Retinal pigment epithelial cell (primary cell): Measurements from ENCODE around the gene PIF1.

Experiments used
- DNase-seq: peaks from one replicate; pipeline ENCODE4 v3.0.0-alpha.2; 2010; ENCODE audit warnings: low read depth
- H3K4me3 ChIP-seq: 2 replicates; pipeline ENCODE4 v1.5.1; 2011; ENCODE audit warnings: mild to moderate bottlenecking, low read length, control low read depth, moderate library complexity
- TF ChIP-seq, protein P1 (sequence below): conservative IDR thresholded peaks from 2 replicates; pipeline ENCODE4 v1.5.1; 2011; ENCODE audit warnings: low read depth, low read length, control low read depth, inconsistent platforms

The PIF1 gene

DNA sequence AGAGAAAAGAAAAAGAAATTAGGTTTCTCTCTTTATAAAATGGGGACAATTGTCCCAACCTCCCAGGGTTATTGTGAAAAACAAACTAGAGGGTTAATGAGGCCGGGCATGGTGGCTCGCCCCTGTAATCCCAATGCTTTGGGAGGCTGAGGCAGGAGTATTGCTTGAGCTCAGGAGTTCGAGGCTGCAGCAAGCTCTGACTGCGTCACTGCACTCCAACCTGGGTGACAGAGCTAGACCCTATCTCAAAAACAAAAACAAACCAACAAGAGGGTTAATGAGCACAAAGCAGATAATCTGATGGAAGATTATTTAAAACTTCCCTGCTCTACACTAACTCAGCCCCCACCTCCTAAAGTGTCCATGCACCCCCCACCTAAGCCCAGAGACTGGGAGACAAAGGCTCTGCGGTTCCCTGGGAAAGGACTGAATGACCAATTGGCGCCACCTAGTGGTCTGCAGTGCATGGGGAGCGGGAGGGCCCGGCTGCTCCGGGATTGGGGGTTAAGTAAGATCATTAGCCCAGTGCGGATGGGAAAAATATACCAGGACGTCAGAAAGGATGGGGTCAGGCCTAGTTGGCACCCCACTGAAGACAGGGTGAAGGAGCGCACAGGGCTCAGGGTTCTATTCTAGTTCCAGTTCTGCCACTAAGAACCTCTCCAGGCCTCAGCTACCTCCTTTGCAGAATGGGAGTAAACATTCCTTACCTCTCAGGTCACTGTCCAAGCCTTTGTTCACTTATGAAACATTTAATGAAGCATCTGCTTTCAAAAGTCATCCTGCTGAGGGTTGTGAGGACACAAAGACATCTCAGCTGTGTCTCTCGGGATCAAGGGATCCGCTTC, 15.6 kb downstream of the PIF1 start:
- no peak overlapping the region for H3K4me3 ChIP-seq
- DNase-seq = no peak
- TF ChIP-seq, protein P1, sequence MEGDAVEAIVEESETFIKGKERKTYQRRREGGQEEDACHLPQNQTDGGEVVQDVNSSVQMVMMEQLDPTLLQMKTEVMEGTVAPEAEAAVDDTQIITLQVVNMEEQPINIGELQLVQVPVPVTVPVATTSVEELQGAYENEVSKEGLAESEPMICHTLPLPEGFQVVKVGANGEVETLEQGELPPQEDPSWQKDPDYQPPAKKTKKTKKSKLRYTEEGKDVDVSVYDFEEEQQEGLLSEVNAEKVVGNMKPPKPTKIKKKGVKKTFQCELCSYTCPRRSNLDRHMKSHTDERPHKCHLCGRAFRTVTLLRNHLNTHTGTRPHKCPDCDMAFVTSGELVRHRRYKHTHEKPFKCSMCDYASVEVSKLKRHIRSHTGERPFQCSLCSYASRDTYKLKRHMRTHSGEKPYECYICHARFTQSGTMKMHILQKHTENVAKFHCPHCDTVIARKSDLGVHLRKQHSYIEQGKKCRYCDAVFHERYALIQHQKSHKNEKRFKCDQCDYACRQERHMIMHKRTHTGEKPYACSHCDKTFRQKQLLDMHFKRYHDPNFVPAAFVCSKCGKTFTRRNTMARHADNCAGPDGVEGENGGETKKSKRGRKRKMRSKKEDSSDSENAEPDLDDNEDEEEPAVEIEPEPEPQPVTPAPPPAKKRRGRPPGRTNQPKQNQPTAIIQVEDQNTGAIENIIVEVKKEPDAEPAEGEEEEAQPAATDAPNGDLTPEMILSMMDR = peak; percentile 95

DNA sequence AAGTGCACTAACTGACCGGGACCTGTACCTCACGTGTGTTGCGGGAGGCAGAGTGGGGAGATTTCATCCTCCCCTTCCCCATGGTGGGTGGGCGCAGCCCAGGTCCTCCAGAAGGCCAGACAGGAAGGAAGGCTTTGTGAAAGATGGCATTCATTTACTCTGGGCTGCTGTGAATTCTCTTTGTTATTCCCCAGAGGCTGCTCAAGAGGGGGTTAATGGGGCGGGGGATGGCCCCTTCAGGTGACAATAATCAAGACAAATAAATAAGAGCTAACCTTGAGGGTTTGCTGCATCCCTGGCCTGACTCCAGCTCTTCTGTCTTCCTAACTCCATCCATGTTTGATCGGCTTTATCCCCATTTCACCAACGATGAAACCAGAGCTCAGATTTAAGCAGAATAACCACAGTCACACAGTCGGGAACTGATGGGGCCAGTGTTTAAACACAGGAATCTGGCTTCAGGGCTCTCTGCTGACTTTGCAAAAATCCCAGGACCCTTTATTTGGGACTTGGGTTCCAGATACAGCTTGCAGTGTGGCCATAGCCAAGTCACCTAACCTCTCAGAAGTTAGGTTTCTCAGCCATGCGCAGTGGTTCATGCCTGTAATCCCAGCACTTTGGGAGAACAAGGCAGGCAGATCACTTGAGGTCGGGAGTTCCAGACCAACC, 16.5 kb downstream of the PIF1 start:
- H3K4me3 ChIP-seq = no peak overlapping the region
- no peak for DNase-seq
- TF ChIP-seq, protein P1 = no peak

DNA sequence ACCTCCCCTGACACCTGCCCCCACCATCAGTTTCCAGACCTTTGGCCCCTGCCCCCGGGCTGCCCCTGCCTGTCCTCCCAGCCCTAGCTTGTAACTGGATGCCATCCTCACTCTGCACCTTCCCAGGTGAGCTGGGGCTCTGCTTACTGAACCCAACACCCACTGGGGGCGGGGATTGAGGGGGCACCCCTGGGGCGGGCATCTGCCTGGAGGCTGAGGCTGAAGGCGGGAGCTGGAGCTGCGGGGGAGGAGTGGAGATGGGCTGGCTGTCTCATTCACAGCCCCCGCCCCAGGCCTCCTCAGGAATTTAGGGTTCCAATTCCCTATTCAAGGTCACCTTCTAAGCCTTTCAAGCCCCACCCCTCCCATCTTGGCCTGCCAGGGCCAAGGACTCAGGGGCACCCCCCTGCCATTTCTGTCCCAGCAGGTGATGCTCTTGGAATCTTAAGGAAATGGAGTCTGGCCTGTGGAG, 17.7 kb downstream of the PIF1 start:
- TF ChIP-seq, protein P1 = no peak
- H3K4me3 ChIP-seq = no peak overlapping the region
- no peak for DNase-seq

DNA sequence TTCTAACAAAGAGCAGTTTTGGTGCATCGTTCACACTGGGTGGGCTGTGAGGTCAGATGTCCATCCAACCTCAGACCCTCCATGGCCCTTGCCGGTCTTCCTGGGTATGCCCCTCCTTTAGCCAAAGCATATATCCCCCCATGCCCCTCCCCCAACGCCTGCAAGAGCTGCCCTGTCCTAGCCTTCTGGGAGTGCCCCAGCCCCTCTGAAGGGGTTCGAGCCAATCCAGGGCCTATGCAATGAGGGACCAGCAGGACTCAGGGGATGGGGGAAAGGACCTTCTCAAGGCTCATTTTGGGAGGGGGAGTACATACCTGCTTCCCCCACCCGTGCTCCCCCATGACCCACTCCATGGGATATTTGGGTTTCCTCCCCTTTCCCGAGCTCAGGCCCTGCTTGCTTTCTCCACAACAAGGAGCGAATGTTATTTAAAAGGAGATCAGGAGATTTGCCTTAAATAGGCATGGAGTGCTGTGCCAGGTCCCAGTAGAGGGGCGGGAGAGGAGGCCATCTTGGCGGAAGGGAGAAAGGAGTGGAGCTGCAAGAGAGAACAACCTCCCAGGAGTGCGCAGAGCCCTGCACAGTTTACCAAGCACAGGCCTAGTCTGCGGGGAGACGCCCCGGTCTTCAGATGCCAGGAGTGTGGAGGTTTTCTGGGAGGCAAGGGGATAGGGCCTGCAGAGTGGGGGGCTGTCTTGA, 18.2 kb downstream of the PIF1 start:
- no peak for DNase-seq
- TF ChIP-seq, protein P1 = no peak
- no peak overlapping the region for H3K4me3 ChIP-seq

GRCh38 chr15:64806509-64806908, 18.9 kb downstream of the PIF1 start:
- no peak for DNase-seq
- TF ChIP-seq, protein P1 = no peak
- H3K4me3 ChIP-seq = no peak overlapping the region

DNA sequence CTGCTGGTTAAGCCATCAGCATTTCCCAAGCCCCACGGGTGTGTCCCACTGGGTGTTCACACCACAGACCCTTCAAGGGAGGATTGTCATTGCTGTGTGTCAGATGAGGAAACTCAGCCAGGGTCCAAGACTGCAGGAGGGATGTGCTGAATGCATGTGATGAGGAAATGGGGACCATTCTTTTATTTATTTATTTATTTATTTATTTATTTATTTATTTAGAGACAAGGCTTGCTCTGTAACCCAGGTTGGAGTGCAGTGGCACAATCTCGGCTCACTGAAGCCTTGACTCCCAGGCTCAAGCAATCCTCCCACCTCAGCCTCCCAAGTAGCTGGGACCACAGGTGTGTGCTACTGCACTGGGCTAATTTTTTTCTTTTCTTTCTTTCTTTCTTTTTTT, 20.8 kb downstream of the PIF1 start:
- TF ChIP-seq, protein P1 = no peak
- DNase-seq = no peak

More for the DNA sequence above, 20.8 kb downstream of the PIF1 start:
- no peak overlapping the region for H3K4me3 ChIP-seq
